IMR-90 (cell line): ENCODE results near the gene COL27A1.

ENCODE experiments used
- BHLHE40 ChIP-seq: fragments of 150-350 bp; IDR thresholded peaks from 2 replicates; pipeline ENCODE4 v1.6.1; 2016; ENCODE audit warnings: mild to moderate bottlenecking, low read depth, low read length
- CEBPB ChIP-seq: IDR thresholded peaks from 2 replicates; pipeline ENCODE4 v1.6.1; 2012; ENCODE audit warnings: low read depth, low read length, improper control_type of control experiment
- FOS ChIP-seq: fragments of 150-350 bp; IDR thresholded peaks from 2 replicates; pipeline ENCODE4 v1.6.1; 2016; ENCODE audit warnings: low read depth, low read length
- MAZ ChIP-seq: IDR thresholded peaks from 2 replicates; pipeline ENCODE4 v1.6.1; 2012; ENCODE audit warnings: low read depth, mild to moderate bottlenecking, low read length, improper control_type of control experiment, moderate library complexity, borderline replicate concordance
- MXI1 ChIP-seq: IDR thresholded peaks from 2 replicates; pipeline ENCODE4 v1.6.1; 2012; ENCODE audit warnings: low read depth, mild to moderate bottlenecking, low read length, moderate library complexity, borderline replicate concordance
- POLR2A ChIP-seq: IDR thresholded peaks from 2 replicates; pipeline ENCODE4 v1.6.1; 2012; ENCODE audit warnings: mild to moderate bottlenecking, low read depth, low read length
- RAD21 ChIP-seq: IDR thresholded peaks from 2 replicates; pipeline ENCODE4 v1.6.1; 2012; ENCODE audit warnings: low read length, improper control_type of control experiment
- SMC3 ChIP-seq: fragments of 150-350 bp; IDR thresholded peaks from 2 replicates; pipeline ENCODE4 v1.6.1; 2016; ENCODE audit warnings: low read depth, mild to moderate bottlenecking, antibody characterized with exemption, low read length, moderate library complexity
- TF ChIP-seq, protein P1 (sequence below): conservative IDR thresholded peaks from 2 replicates; pipeline ENCODE4 v1.5.1; 2012; ENCODE audit warnings: mild to moderate bottlenecking, low read depth, low read length, improper control_type of control experiment
- TF ChIP-seq, protein P2 (sequence below): fragments of 150-350 bp; IDR thresholded peaks from 2 replicates; pipeline ENCODE4 v1.6.1; 2016; ENCODE audit warnings: low read depth, mild to moderate bottlenecking, low read length, moderate library complexity, borderline replicate concordance

DNA sequence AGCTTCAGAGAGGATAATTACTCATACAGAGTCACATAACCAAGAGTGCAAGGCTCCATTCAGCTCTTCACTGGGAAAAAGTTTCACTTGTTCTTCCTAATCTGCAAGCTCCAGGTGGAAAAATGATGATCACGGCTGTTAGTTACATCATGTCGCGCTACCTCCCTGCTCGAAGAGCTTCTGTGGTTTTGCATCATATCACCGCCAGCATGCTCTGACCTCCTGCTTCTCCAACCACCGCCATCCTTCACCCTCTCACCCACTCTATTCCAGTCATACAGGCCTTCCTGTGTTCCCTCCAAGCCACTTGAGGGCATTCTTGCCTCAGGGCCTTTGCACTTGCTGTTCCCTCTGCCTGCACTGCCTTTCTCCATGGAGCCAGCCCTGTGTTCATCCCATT lies 47.1 kb downstream of the COL27A1 start:
- TF ChIP-seq MAZ (no peak), POLR2A (no peak), RAD21 (no peak), MXI1 (no peak), SMC3 (no peak), FOS (no peak), BHLHE40 (no peak), CEBPB (no peak)
- TF ChIP-seq, protein P1, sequence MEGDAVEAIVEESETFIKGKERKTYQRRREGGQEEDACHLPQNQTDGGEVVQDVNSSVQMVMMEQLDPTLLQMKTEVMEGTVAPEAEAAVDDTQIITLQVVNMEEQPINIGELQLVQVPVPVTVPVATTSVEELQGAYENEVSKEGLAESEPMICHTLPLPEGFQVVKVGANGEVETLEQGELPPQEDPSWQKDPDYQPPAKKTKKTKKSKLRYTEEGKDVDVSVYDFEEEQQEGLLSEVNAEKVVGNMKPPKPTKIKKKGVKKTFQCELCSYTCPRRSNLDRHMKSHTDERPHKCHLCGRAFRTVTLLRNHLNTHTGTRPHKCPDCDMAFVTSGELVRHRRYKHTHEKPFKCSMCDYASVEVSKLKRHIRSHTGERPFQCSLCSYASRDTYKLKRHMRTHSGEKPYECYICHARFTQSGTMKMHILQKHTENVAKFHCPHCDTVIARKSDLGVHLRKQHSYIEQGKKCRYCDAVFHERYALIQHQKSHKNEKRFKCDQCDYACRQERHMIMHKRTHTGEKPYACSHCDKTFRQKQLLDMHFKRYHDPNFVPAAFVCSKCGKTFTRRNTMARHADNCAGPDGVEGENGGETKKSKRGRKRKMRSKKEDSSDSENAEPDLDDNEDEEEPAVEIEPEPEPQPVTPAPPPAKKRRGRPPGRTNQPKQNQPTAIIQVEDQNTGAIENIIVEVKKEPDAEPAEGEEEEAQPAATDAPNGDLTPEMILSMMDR, result no peak
- TF ChIP-seq, protein P2, sequence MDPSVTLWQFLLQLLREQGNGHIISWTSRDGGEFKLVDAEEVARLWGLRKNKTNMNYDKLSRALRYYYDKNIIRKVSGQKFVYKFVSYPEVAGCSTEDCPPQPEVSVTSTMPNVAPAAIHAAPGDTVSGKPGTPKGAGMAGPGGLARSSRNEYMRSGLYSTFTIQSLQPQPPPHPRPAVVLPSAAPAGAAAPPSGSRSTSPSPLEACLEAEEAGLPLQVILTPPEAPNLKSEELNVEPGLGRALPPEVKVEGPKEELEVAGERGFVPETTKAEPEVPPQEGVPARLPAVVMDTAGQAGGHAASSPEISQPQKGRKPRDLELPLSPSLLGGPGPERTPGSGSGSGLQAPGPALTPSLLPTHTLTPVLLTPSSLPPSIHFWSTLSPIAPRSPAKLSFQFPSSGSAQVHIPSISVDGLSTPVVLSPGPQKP, result no peak
